Effector memory CD8-positive, alpha-beta T cell (primary cell): ENCODE results near the gene IQUB.

ENCODE experiments used
- ATAC-seq: fragments of 150-1000 bp; cut with Tn5 transposase; replicated peaks from 2 replicates; pipeline ENCODE4 v1.10.0; 2021; ENCODE audit warnings: mild to moderate bottlenecking, moderate library complexity
- DNase-seq, 3 experiments: peaks; one replicate each; pipeline ENCODE4 v3.0.0; 2021
- H3K27ac Mint-ChIP-seq, 2 donors: one replicate each; pipeline ENCODE4 v1.8.0; 2022; ENCODE audit warnings: mild to moderate bottlenecking in 2 of 2, mixed read lengths in 2 of 2, moderate library complexity in 2 of 2
- H3K27me3 Mint-ChIP-seq, 2 donors: one replicate each; pipeline ENCODE4 v1.8.0; 2022; ENCODE audit warnings: mixed read lengths in 2 of 2
- H3K36me3 Mint-ChIP-seq: one replicate; pipeline ENCODE4 v1.8.0; 2022; ENCODE audit warnings: mild to moderate bottlenecking, moderate library complexity, mixed read lengths; ENCODE audit not compliant: insufficient read depth
- H3K4me1 Mint-ChIP-seq, 2 donors: one replicate each; pipeline ENCODE4 v1.8.0; 2022; ENCODE audit warnings: low read depth in 2 of 2, mixed read lengths in 2 of 2
- H3K4me3 Mint-ChIP-seq, 2 donors: one replicate each; pipeline ENCODE4 v1.8.0; 2022; ENCODE audit warnings: mild to moderate bottlenecking in 2 of 2, mixed read lengths in 2 of 2, moderate library complexity in 2 of 2
- H3K9me3 Mint-ChIP-seq, 2 donors: one replicate each; pipeline ENCODE4 v1.8.0; 2022; ENCODE audit warnings: mixed read lengths in 2 of 2

The IQUB gene

GRCh38 chr7:123455965-123456470 lies 78.4 kb downstream of the IQUB start:
- no peaks in the 10 kb centered on the region for H3K4me1 Mint-ChIP-seq
- H3K9me3 Mint-ChIP-seq: peaks cover 0 to 1% of the 10 kb centered on the region in 2 donors
- ATAC-seq (no peak), DNase-seq (no peak)
- no peaks in the 10 kb centered on the region for H3K27me3 Mint-ChIP-seq
- H3K27ac Mint-ChIP-seq: no peak overlapping the region
- H3K4me3 Mint-ChIP-seq: no peak overlapping the region
- H3K36me3 Mint-ChIP-seq: no peaks in the 10 kb centered on the region

GRCh38 chr7:123440101-123440548 lies 94.3 kb downstream of the IQUB start:
- Mint-ChIP-seq H3K4me1 (no peaks in the 10 kb centered on the region), H3K36me3 (no peaks in the 10 kb centered on the region), H3K9me3 (peaks cover 0 to 3% of the 10 kb centered on the region in 2 donors), H3K27me3 (no peaks in the 10 kb centered on the region), H3K4me3 (no peak overlapping the region), H3K27ac (no peak overlapping the region)
- ATAC-seq (no peak), DNase-seq (no peak)

- Mint-ChIP-seq H3K27me3 (no peaks in the 10 kb centered on the region), H3K9me3 (peaks cover 0 to 1% of the 10 kb centered on the region in 2 donors), H3K4me1 (no peaks in the 10 kb centered on the region)
These were observed 95.2 kb downstream of the IQUB start for GRCh38 chr7:123439191-123439590.

DNA sequence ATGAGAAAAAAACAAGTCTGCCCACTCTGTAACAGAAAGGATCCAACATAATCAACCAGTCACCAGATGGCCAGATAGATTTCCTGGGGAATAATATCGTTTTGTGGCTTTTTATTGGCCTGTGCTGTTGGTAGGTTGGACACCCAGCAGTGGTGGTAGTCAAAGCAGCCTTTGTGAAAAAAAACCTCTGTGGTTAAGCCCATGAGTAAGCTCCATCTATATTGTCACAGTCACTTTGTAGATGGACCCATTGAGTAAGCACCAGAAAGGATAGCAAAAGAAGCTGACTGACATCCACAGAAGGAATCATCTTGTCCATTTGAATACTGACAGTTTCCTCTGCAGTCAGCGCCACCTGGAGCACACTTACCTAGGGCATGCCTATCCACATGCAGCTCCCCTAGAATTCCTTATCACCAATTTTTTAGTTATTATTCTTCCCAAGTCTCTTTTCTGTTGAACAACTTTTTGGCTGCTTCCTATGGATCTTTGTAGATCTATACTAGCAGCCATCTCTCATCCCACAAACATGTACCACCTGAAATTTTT lies 96.9 kb downstream of the IQUB start:
- Mint-ChIP-seq H3K27ac (no peak overlapping the region), H3K36me3 (no peaks in the 10 kb centered on the region), H3K4me1 (no peaks in the 10 kb centered on the region), H3K9me3 (peaks cover 0 to 1% of the 10 kb centered on the region in 2 donors), H3K27me3 (no peaks in the 10 kb centered on the region), H3K4me3 (no peak overlapping the region)
- DNase-seq (no peak), ATAC-seq (no peak)

More at GRCh38 chr7:123439191-123439590, 95.2 kb downstream of the IQUB start:
- no peak for ATAC-seq
- no peak overlapping the region for H3K27ac Mint-ChIP-seq
- H3K4me3 Mint-ChIP-seq: no peak overlapping the region
- DNase-seq: no peak
- no peaks in the 10 kb centered on the region for H3K36me3 Mint-ChIP-seq

GRCh38 chr7:123435080-123435700 lies 99.2 kb downstream of the IQUB start:
- Mint-ChIP-seq H3K36me3 (no peaks in the 10 kb centered on the region), H3K27me3 (no peaks in the 10 kb centered on the region)
- ATAC-seq: no peak

DNA sequence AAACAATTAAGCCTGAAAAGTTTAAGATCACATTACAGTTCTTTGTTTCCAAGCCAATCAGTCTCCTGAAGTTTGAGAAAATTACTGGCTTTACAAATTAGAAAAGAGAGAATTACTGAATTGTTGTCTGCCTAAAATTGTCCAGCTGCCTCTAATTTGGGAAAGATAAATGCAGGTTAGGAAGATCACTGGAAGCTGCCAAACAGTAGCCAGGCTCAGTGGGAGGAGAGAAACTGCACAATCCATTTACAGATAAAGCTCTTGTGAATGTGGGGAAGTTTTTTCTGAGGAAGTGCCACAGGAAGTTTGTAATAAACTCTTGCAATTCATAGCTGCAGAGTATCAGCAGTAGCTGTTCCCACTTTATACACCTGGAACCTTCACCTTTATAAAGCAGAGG lies 100.7 kb downstream of the IQUB start:
- Mint-ChIP-seq H3K27ac (no peak overlapping the region), H3K36me3 (no peaks in the 10 kb centered on the region), H3K27me3 (no peaks in the 10 kb centered on the region), H3K4me3 (no peak overlapping the region), H3K4me1 (no peaks in the 10 kb centered on the region), H3K9me3 (peaks cover 0 to 1% of the 10 kb centered on the region in 2 donors)
- ATAC-seq (no peak), DNase-seq (no peak)

More at GRCh38 chr7:123435080-123435700, 99.2 kb downstream of the IQUB start:
- peaks cover 0 to 1% of the 10 kb centered on the region in 2 donors for H3K9me3 Mint-ChIP-seq
- H3K4me1 Mint-ChIP-seq: no peaks in the 10 kb centered on the region
- H3K27ac Mint-ChIP-seq: no peak overlapping the region
- DNase-seq: no peak
- H3K4me3 Mint-ChIP-seq: no peak overlapping the region

- Mint-ChIP-seq H3K9me3 (no peaks in the 10 kb centered on the region), H3K4me3 (no peak overlapping the region), H3K27me3 (no peaks in the 10 kb centered on the region), H3K27ac (no peak overlapping the region), H3K4me1 (no peaks in the 10 kb centered on the region), H3K36me3 (no peaks in the 10 kb centered on the region)
- ATAC-seq (no peak), DNase-seq (no peak)
These were observed 101.8 kb downstream of the IQUB start for GRCh38 chr7:123432601-123433000.

DNA sequence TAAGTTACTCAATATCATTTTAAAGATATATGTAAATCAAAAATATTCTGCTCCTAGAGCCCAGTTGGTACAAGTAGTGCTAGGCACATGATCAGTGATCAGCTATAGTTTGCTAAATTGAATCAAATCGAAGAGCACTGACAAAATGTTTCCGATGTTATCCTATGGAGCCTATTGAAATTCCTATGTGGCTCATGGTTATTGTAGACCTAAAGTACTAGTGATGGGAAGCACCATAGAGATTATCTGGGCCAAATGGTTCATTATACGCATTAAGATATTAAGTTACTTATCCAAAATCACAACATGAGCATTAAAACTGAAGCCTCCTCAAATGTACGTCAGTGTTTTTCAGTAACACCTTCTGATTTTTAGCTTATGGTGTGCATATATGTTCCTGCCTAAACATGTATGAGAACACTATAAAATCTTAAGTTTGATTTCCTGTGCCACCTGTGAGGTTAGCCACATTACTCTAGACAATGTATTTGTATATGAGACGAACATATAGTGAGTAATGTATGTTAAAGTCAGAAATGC lies 103.2 kb downstream of the IQUB start:
- no peaks in the 10 kb centered on the region for H3K4me1 Mint-ChIP-seq
- no peak overlapping the region for H3K27ac Mint-ChIP-seq
- no peak for DNase-seq
- H3K36me3 Mint-ChIP-seq: no peaks in the 10 kb centered on the region
- no peaks in the 10 kb centered on the region for H3K27me3 Mint-ChIP-seq
- no peak overlapping the region for H3K4me3 Mint-ChIP-seq
- ATAC-seq: no peak
- H3K9me3 Mint-ChIP-seq: no peaks in the 10 kb centered on the region

DNA sequence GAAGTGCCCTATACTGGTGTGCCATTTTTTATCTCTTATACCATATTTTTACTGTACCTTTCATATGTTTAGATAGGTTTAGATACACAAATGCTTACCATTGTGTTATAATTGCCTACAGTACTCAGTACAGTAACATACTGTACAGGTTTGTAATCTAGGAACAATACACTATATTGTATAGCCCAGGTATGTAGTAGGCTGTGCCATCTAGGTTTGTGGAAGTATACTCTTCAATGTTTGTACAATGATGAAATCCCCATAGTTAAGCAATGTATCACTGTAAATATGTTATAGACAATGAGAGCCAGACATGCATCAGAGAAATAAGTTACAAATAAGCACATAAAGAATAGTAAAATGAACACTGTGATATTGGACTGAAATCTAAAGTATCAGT lies 109.1 kb downstream of the IQUB start:
- DNase-seq (no peak), ATAC-seq (no peak)
- no peak overlapping the region for H3K4me3 Mint-ChIP-seq
- H3K9me3 Mint-ChIP-seq: peaks cover 0 to 5% of the 10 kb centered on the region in 2 donors
- no peaks in the 10 kb centered on the region for H3K4me1 Mint-ChIP-seq
- H3K27me3 Mint-ChIP-seq: no peaks in the 10 kb centered on the region
- no peak overlapping the region for H3K27ac Mint-ChIP-seq
- H3K36me3 Mint-ChIP-seq: no peaks in the 10 kb centered on the region

DNA sequence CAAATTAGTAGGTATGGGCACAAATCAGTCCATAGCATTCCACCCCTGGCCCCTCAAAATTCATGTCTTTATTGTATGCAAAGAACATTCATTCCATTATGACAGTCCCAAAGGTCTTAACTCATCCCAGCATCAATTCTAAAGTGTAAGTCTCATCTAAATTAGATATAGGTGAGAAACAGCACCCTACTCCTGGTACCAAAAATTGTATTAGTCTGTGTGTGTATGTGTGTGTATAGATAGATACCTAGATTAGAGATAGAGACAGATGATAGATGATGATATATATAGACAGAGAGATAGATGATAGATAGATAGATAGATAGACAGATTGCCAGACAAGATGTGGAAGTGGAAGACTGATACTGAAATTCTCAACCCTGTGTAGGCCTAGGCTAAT lies 109.9 kb downstream of the IQUB start:
- no peaks in the 10 kb centered on the region for H3K4me1 Mint-ChIP-seq
- ATAC-seq (no peak), DNase-seq (no peak)
- no peak overlapping the region for H3K4me3 Mint-ChIP-seq
- H3K27me3 Mint-ChIP-seq: no peaks in the 10 kb centered on the region
- H3K9me3 Mint-ChIP-seq: peaks cover 0 to 7% of the 10 kb centered on the region in 2 donors
- H3K27ac Mint-ChIP-seq: no peak overlapping the region
- H3K36me3 Mint-ChIP-seq: no peaks in the 10 kb centered on the region

- H3K27me3 Mint-ChIP-seq: no peaks in the 10 kb centered on the region
- ATAC-seq (no peak), DNase-seq (no peak)
These were observed 110.8 kb downstream of the IQUB start for GRCh38 chr7:123423622-123424021.

DNA sequence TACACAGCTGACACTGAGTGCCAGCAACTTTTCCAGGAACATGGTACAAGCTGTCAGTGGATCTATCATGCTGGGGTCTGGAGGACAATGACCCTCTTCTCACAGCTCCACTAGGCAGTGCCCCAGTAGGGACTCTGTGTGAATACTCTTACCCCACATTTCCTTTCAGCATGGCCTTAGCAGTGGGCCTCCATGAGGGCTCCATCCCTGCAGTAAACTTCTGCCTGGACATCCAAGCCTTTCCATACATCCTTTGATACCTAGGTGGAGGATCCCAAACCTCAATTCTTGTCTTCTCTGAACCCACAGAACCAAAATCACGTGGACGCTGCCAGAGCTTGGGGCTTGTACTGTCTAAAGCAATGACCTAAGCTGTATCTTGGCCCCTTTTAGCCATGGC lies 116.8 kb downstream of the IQUB start:
- Mint-ChIP-seq H3K4me1 (no peaks in the 10 kb centered on the region), H3K4me3 (no peak overlapping the region), H3K36me3 (no peaks in the 10 kb centered on the region), H3K27ac (no peak overlapping the region), H3K9me3 (peaks cover 9 to 13% of the 10 kb centered on the region in 2 donors), H3K27me3 (no peaks in the 10 kb centered on the region)
- no peak for DNase-seq
- no peak for ATAC-seq

More at GRCh38 chr7:123423622-123424021, 110.8 kb downstream of the IQUB start:
- Mint-ChIP-seq H3K4me3 (no peak overlapping the region), H3K9me3 (peaks cover 0 to 11% of the 10 kb centered on the region in 2 donors), H3K27ac (no peak overlapping the region), H3K4me1 (no peaks in the 10 kb centered on the region), H3K36me3 (no peaks in the 10 kb centered on the region)

GRCh38 chr7:123415625-123416024 lies 118.8 kb downstream of the IQUB start:
- no peak for ATAC-seq
- no peaks in the 10 kb centered on the region for H3K4me1 Mint-ChIP-seq
- H3K27me3 Mint-ChIP-seq: no peaks in the 10 kb centered on the region
- H3K27ac Mint-ChIP-seq: no peak overlapping the region
- peaks cover 9 to 13% of the 10 kb centered on the region in 2 donors for H3K9me3 Mint-ChIP-seq
- no peaks in the 10 kb centered on the region for H3K36me3 Mint-ChIP-seq
- no peak for DNase-seq
- no peak overlapping the region for H3K4me3 Mint-ChIP-seq

DNA sequence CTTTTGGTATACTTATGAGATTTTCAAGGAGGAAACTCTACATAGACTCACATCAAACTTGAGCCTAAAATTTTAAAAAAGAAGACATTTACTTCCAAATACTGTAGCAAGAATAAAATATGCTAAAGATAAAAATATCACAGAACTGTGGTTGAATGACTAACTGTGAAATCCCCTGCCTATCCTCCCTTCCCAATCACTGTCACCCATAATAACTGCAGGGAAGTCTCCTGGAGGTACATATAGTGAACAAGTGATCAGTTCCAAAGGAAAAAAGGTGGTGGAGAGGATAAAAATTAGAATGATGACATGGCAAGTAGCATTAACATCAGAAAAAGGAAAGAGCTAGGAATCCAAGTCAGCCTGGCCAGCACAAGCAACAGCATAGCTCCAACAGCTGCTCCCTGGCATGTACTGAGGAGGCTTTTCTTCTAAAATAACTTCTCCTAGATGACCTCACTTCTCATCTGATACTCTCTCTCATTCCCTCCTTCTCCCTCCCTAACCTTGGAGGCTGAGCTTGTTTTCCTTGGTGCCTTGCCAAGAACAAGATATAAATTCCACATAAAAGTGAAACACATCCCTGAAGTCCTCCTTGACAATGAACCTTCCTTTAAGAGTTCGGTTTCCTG lies 124.0 kb downstream of the IQUB start:
- peaks cover 0 to 1% of the 10 kb centered on the region in 2 donors for H3K9me3 Mint-ChIP-seq
- no peak overlapping the region for H3K27ac Mint-ChIP-seq
- no peak overlapping the region for H3K4me3 Mint-ChIP-seq
- DNase-seq: no peak
- no peaks in the 10 kb centered on the region for H3K36me3 Mint-ChIP-seq
- ATAC-seq: no peak
- H3K4me1 Mint-ChIP-seq: no peaks in the 10 kb centered on the region
- no peaks in the 10 kb centered on the region for H3K27me3 Mint-ChIP-seq
